Activated CD4-positive, alpha-beta T cell treated with anti-CD3 and anti-CD28 coated beads, Interleukin-2, Interleukin-6, amounts not matched to agents 100 ng/mL and 50 ng/mL, durations not matched to agents 16 hours and 8 hours (primary cell): Measurements from ENCODE around the gene SP140L.
A peak's percentile ranks its signal among the peaks of the same experiment; 100 is the strongest.
"Not testable (repeated sequence)": the region's sequence is repeated elsewhere in the genome, so short reads cannot be mapped to it uniquely, and the experiment has no call there.

ENCODE experiments used
- DNase-seq: peaks from one replicate; pipeline ENCODE4 v3.0.0-alpha.2; 2020

SP140L gene

GRCh38 chr2:230425377-230425776 lies 98.4 kb downstream of the SP140L start:
- DNase-seq = no peak

GRCh38 chr2:230429513-230429912 lies 102.5 kb downstream of the SP140L start:
- no peak for DNase-seq

- no peak for DNase-seq
Observed at GRCh38 chr2:230430957-230431910, 104.2 kb downstream of the SP140L start.

GRCh38 chr2:230434677-230435324 lies 107.8 kb downstream of the SP140L start:
- DNase-seq = no peak

GRCh38 chr2:230435431-230435830 lies 108.4 kb downstream of the SP140L start:
- DNase-seq = no peak

GRCh38 chr2:230439121-230439520 lies 112.1 kb downstream of the SP140L start:
- not testable (repeated sequence) for DNase-seq

GRCh38 chr2:230439590-230439989 lies 112.6 kb downstream of the SP140L start:
- peak; percentile 51 for DNase-seq

- DNase-seq = peak; percentile 80
Observed at GRCh38 chr2:230441227-230441897, 114.4 kb downstream of the SP140L start.

- peak; percentile 62 for DNase-seq
Observed at GRCh38 chr2:230443541-230443940, 116.5 kb downstream of the SP140L start.

- DNase-seq = no peak
Observed at GRCh38 chr2:230444832-230445231, 117.8 kb downstream of the SP140L start.

- DNase-seq = no peak
Observed at GRCh38 chr2:230447036-230447435, 120.0 kb downstream of the SP140L start.

- DNase-seq = peak; percentile 75
Observed at GRCh38 chr2:230447455-230448451, 120.8 kb downstream of the SP140L start.

GRCh38 chr2:230449901-230450467 lies 123.0 kb downstream of the SP140L start:
- no peak for DNase-seq

GRCh38 chr2:230453006-230453405 lies 126.0 kb downstream of the SP140L start:
- no peak for DNase-seq
